Measurements from ENCODE around the gene CNFN. TPM values are rescaled to one million over a fixed set of nuclear protein-coding genes. Genes with fewer than 3 reads are reported as not detected.

The CNFN gene
- total and polyA plus RNA-seq, 2 experiments from 2014 or later, result 6.7 to 54.5 TPM

DNA sequence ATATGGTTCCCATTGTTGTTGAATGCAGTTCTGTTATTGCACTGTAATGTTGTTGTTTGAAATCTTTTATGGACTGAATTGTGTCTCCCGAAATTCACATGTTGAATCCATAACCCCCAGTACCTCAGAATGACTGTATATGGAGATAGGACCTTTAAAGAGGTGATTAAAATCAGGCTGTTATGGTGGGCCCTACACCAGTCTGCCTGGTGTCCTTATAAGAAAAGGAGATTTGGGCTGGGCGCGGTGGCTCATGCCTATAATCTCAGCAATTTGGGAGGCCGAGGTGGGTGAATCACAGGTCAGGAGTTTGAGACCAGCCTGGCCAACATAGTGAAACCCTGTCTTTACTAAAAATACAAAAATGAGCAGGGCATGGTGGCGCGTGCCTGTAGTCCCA lies 45.2 kb upstream of the CNFN start:
- H3K27ac Mint-ChIP-seq, result no peak overlapping the region
- no peak overlapping the region for H3K4me3 ChIP-seq
- no peaks in the 10 kb centered on the region for H3K79me2 ChIP-seq (replicated peaks; ENCODE audit: insufficient read depth)
- H3K27ac ChIP-seq (ENCODE audit: low read depth), result no peak overlapping the region
- no peaks in the 10 kb centered on the region for H3K9me2 ChIP-seq (ENCODE audit: insufficient read depth)
- H2AFZ ChIP-seq, result no peak overlapping the region
- H3K4me3 Mint-ChIP-seq, result no peak overlapping the region
- no peaks in the 10 kb centered on the region for H3K36me3 Mint-ChIP-seq (ENCODE audit: low read depth)
- H3K4me1 Mint-ChIP-seq, result peaks cover 4% of the 10 kb centered on the region; the same call in 2 of the 3 replicates
- H3K36me3 ChIP-seq (ENCODE audit: insufficient read depth), result no peaks in the 10 kb centered on the region
- peaks cover 7% of the 10 kb centered on the region; the same call in 1 of the 2 replicates for H3F3A ChIP-seq (replicated peaks; ENCODE audit: low read depth)
- ATAC-seq (no peak), DNase-seq (ENCODE audit: low spot score) (no peak)
- H3K27me3 ChIP-seq (ENCODE audit: insufficient read depth), result no peaks in the 10 kb centered on the region
- H4K20me1 ChIP-seq (replicated peaks; ENCODE audit: insufficient read depth), result 0 out of 2 replicates have a peak, but pooled peaks cover 3% of the 10 kb centered on the region
- H3K27me3 Mint-ChIP-seq (ENCODE audit: insufficient read depth, low read depth, poor library complexity), result peaks cover 10% of the 10 kb centered on the region
- no peak overlapping the region for H3K4me2 ChIP-seq
- TF ChIP-seq CTCF (conservative IDR thresholded peaks at IDR 0.05; ENCODE audit: low read depth in 2 of 2) (no peak), STAT1 (IDR thresholded peaks at IDR 0.05; ENCODE audit: unreplicated experiment) (no peak)
- no peaks in the 10 kb centered on the region for H3K9me3 Mint-ChIP-seq
- H3K4me1 ChIP-seq (ENCODE audit: insufficient read depth), result no peaks in the 10 kb centered on the region

DNA sequence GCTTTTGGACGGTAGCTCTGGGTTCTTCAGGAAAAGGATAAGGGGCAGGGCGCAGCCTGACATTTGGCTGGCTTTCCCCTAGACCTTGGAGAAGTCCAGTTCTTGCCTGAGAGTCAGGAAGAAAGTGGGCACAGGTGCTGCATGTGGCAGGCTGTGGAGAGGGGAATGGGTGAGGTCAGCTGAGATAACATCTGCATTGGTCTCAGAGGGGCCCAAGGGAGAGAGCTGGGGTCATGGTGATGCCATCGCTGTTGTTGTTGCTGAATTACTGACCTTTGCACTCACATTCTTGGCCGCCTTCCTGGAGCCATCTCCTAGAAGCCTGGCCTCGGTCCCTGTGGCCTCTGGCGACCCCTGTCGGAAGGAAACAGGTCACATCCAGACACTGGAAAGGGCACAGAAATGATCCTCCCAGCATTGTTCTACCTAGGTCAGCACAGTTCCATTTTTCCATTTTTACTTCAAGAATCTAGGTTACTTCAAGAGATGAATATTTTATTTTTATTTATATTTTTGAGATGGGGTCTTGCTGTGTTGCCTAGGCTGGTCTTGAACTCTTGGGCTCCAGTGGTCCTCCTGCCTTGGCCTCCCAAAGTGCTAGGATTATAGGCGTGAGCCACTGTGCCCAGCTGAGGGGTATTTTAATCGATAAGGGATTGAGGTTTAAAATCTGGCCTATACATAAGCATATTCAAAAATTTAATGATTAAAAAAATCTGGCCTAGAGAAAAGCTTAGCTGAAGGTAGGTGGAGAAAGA lies 43.6 kb upstream of the CNFN start:
- peaks cover 3% of the 10 kb centered on the region; the same call in 1 of the 2 replicates for H3F3A ChIP-seq (replicated peaks; ENCODE audit: low read depth)
- Mint-ChIP-seq H3K27me3 (ENCODE audit: insufficient read depth, low read depth, poor library complexity) (peaks cover 7% of the 10 kb centered on the region), H3K27ac (peak overlapping the region; percentile 1; the same call in 1 of the 2 replicates), H3K9me3 (no peaks in the 10 kb centered on the region), H3K36me3 (ENCODE audit: low read depth) (no peaks in the 10 kb centered on the region), H3K4me3 (0 out of 3 replicates have a peak overlapping the region, but pooled peaks have one; percentile 7), H3K4me1 (peaks cover 4% of the 10 kb centered on the region; the same call in 2 of the 3 replicates)
- H2AFZ ChIP-seq, result peak overlapping the region; percentile 91
- ATAC-seq (peak; percentile 97), DNase-seq (ENCODE audit: low spot score) (peak; percentile 86)
- no peak overlapping the region for H3K27ac ChIP-seq (ENCODE audit: low read depth)
- no peaks in the 10 kb centered on the region for H3K9me2 ChIP-seq (ENCODE audit: insufficient read depth)
- H3K4me1 ChIP-seq (ENCODE audit: insufficient read depth), result no peaks in the 10 kb centered on the region
- no peak overlapping the region for H3K4me3 ChIP-seq
- 0 out of 2 replicates have a peak, but pooled peaks cover 2% of the 10 kb centered on the region for H3K27me3 ChIP-seq (ENCODE audit: insufficient read depth)
- H3K79me2 ChIP-seq (replicated peaks; ENCODE audit: insufficient read depth), result no peaks in the 10 kb centered on the region
- H3K4me2 ChIP-seq, result peak overlapping the region; percentile 53; the same call in 1 of the 2 replicates
- H4K20me1 ChIP-seq (replicated peaks; ENCODE audit: insufficient read depth), result 0 out of 2 replicates have a peak, but pooled peaks cover 3% of the 10 kb centered on the region
- no peaks in the 10 kb centered on the region for H3K36me3 ChIP-seq (ENCODE audit: insufficient read depth)
- TF ChIP-seq POLR2AphosphoS5 (IDR thresholded peaks at IDR 0.05; ENCODE audit: low read depth), result no peak
- no peak for TF ChIP-seq NANOG (IDR thresholded peaks at IDR 0.05; ENCODE audit: borderline replicate concordance)
- peak; percentile 84 for TF ChIP-seq ZNF462 (CRISPR knock-in tag; IDR thresholded peaks at IDR 0.05)
- TF ChIP-seq ZNF114 (CRISPR knock-in tag; IDR thresholded peaks at IDR 0.05), result no peak
- no peak for TF ChIP-seq EZH2phosphoT487 (IDR thresholded peaks at IDR 0.05; ENCODE audit: unreplicated experiment)
- TF ChIP-seq CTCF (conservative IDR thresholded peaks at IDR 0.05; ENCODE audit: low read depth in 2 of 2), result peak; percentile 87 to 98
- TF ChIP-seq CREB1 (CRISPR knock-in tag; IDR thresholded peaks at IDR 0.05; ENCODE audit: low read depth), result 0 out of 2 replicates have a peak, but pooled peaks have one; percentile 19
- TF ChIP-seq EZH2 (IDR thresholded peaks at IDR 0.05; ENCODE audit: low read depth, unreplicated experiment), result no peak
- TF ChIP-seq STAT1 (IDR thresholded peaks at IDR 0.05; ENCODE audit: unreplicated experiment), result no peak
- TF ChIP-seq ZNF331 (CRISPR knock-in tag; IDR thresholded peaks at IDR 0.05; ENCODE audit: low read depth), result no peak
